PC-3 (cell line): ENCODE measurements around the gene PPP2CA. TPM values are rescaled to one million over a fixed set of nuclear protein-coding genes. Genes with fewer than 3 reads are reported as not detected.
"Not testable (repeated sequence)": the region's sequence is repeated elsewhere in the genome, so short reads cannot be mapped to it uniquely, and the experiment has no call there.

Source experiments
- ATAC-seq: fragments of 200-7000 bp; cut with Tn5 transposase; 2 replicates; pipeline ENCODE4 v1.9.1; 2020; ENCODE audit warnings: mild to moderate bottlenecking, moderate library complexity
- BruUV-seq: library from RNA; stranded (reverse); fragments of 400-500 nt; replicated peaks from 2 replicates; lab custom pipeline; 2021; lab: Mats Ljungman, UMichigan
- CTCF ChIA-PET: fragments of 300-600 bp; sonication (Branson Sonifier 250); formaldehyde crosslinking; loops from one replicate; lab custom pipeline; 2022; ENCODE audit warnings: antibody characterized with exemption; lab: Charles Lee
- POLR2A ChIA-PET: fragments of 300-600 bp; sonication (Branson Sonifier 250); formaldehyde crosslinking; loops from one replicate; lab custom pipeline; 2022; ENCODE audit warnings: antibody characterized with exemption; ENCODE audit not compliant: unreplicated experiment; lab: Charles Lee
- DNase-seq: peaks from one replicate; pipeline ENCODE4 v3.0.0-alpha.2; 2015
- H2AFZ ChIP-seq: fragments of 300-600 bp; sonication (generic); 2 replicates; pipeline ENCODE4 v1.6.0; 2016; ENCODE audit warnings: antibody characterized with exemption, low read length
- H3F3A ChIP-seq: fragments of 300-600 bp; sonication (generic); one replicate; pipeline ENCODE4 v1.6.0; 2017; ENCODE audit warnings: antibody characterized with exemption, low read length, control low read depth, mild to moderate bottlenecking; ENCODE audit not compliant: unreplicated experiment
- H3K27ac ChIP-seq: fragments of 300-600 bp; sonication (generic); 2 replicates; pipeline ENCODE4 v1.5.1; 2016; ENCODE audit warnings: mild to moderate bottlenecking, low read length
- H3K27me3 ChIP-seq: fragments of 300-600 bp; sonication (generic); 2 replicates; pipeline ENCODE4 v1.6.1; 2016; ENCODE audit warnings: low read length, mixed read lengths
- H3K36me3 ChIP-seq: fragments of 300-600 bp; sonication (generic); 2 replicates; pipeline ENCODE4 v1.6.1; 2016; ENCODE audit warnings: low read depth, mixed run types, low read length, mixed read lengths
- H3K4me1 ChIP-seq: fragments of 300-600 bp; sonication (generic); 2 replicates; pipeline ENCODE4 v1.5.1; 2016; ENCODE audit warnings: low read length; ENCODE audit not compliant: insufficient read depth
- H3K4me2 ChIP-seq: fragments of 300-600 bp; sonication (generic); 2 replicates; pipeline ENCODE4 v1.6.0; 2016; ENCODE audit warnings: low read length
- H3K4me3 ChIP-seq: fragments of 300-600 bp; sonication (generic); 2 replicates; pipeline ENCODE4 v1.5.1; 2016; ENCODE audit warnings: mild to moderate bottlenecking, low read length, mixed read lengths
- H3K79me2 ChIP-seq: fragments of 300-600 bp; sonication (generic); 2 replicates; pipeline ENCODE4 v1.6.1; 2017; ENCODE audit warnings: low read length, mixed read lengths
- H3K9ac ChIP-seq: fragments of 300-600 bp; sonication (generic); 2 replicates; pipeline ENCODE4 v1.6.0; 2016; ENCODE audit warnings: mild to moderate bottlenecking, low read length
- H3K9me2 ChIP-seq: fragments of 300-600 bp; sonication (generic); replicated peaks from 2 replicates; pipeline ENCODE4 v1.6.1; 2016; ENCODE audit warnings: mixed run types, low read length, mixed read lengths
- H3K9me3 ChIP-seq: fragments of 300-600 bp; sonication (generic); 2 replicates; pipeline ENCODE4 v1.6.1; 2016; ENCODE audit warnings: low read length, mixed read lengths
- H4K20me1 ChIP-seq: fragments of 300-600 bp; sonication (generic); 2 replicates; pipeline ENCODE4 v1.6.1; 2016; ENCODE audit warnings: low read length, mixed read lengths
- CTCF ChIP-seq: fragments of 300-600 bp; sonication (generic); conservative IDR thresholded peaks from 2 replicates; pipeline ENCODE4 v1.5.1; 2017; ENCODE audit warnings: antibody characterized with exemption, low read depth, mild to moderate bottlenecking, low read length
- EZH2 ChIP-seq: fragments of 300-600 bp; sonication (generic); IDR thresholded peaks from one replicate; pipeline ENCODE4 v1.6.1; 2017; ENCODE audit warnings: antibody characterized with exemption, mild to moderate bottlenecking, low read length; ENCODE audit not compliant: unreplicated experiment
- EZH2phosphoT487 ChIP-seq: fragments of 300-600 bp; sonication (generic); IDR thresholded peaks from 2 replicates; pipeline ENCODE4 v1.6.1; 2018; ENCODE audit warnings: mild to moderate bottlenecking, antibody characterized with exemption, low read length, borderline replicate concordance
- intact Hi-C: fragments of 100-400 bp; cut with micrococcal nuclease; formaldehyde crosslinking; loops from 2 replicates; pipeline ENCODE4 v1.9.0; 2023
- total RNA-seq: library from RNA; depleted of rRNA; stranded (reverse); fragments of >200 nt; gene quantifications from 2 replicates; pipeline ENCODE4 v1.2.3, GENCODE V29; 2014

The PPP2CA gene
- total RNA-seq, 1 experiment from 2014 or later, result 184 TPM

GRCh38 chr5:134258896-134259295 lies 33.0 kb upstream of the PPP2CA start:
- no peaks in the 10 kb centered on the region for H3K9me3 ChIP-seq
- H3K27ac ChIP-seq, result no peak overlapping the region
- no peaks in the 10 kb centered on the region for H3K9me2 ChIP-seq
- no TSS peak for BruUV-seq
- H4K20me1 ChIP-seq, result no peaks in the 10 kb centered on the region
- H3K4me2 ChIP-seq, result no peak overlapping the region
- H2AFZ ChIP-seq, result no peak overlapping the region
- H3K27me3 ChIP-seq, result no peaks in the 10 kb centered on the region
- H3K4me3 ChIP-seq, result no peak overlapping the region
- no peak overlapping the region for H3K9ac ChIP-seq
- CTCF ChIA-PET, result no interaction called here
- intact Hi-C loops, result no loop called here
- peaks cover 16% of the 10 kb centered on the region for H3K4me1 ChIP-seq
- no peaks in the 10 kb centered on the region for H3F3A ChIP-seq
- POLR2A ChIA-PET, result interaction anchor here (0.6 kb wide), 2 partner anchors 21 to 82 kb away, joined by 3 to 8 read pairs; no protein-coding TSS in a partner anchor
- ATAC-seq (no peak), DNase-seq (no peak)
- no peaks in the 10 kb centered on the region for H3K36me3 ChIP-seq
- no peaks in the 10 kb centered on the region for H3K79me2 ChIP-seq
- TF ChIP-seq EZH2 (no peak), CTCF (no peak), EZH2phosphoT487 (no peak)

- no TSS peak for BruUV-seq
- Histone ChIP-seq H2AFZ (no peak overlapping the region), H3K9me2 (no peaks in the 10 kb centered on the region), H3K79me2 (no peaks in the 10 kb centered on the region), H3K9ac (no peak overlapping the region), H3K27ac (no peak overlapping the region), H3K27me3 (no peaks in the 10 kb centered on the region), H3K36me3 (no peaks in the 10 kb centered on the region), H3K4me1 (peaks cover 32% of the 10 kb centered on the region), H4K20me1 (no peaks in the 10 kb centered on the region), H3K4me2 (no peak overlapping the region), H3K9me3 (no peaks in the 10 kb centered on the region), H3F3A (no peaks in the 10 kb centered on the region), H3K4me3 (no peak overlapping the region)
- TF ChIP-seq EZH2phosphoT487 (no peak), CTCF (no peak), EZH2 (no peak)
- ATAC-seq (no peak), DNase-seq (no peak)
- ChIA-PET CTCF (no interaction called here), POLR2A (no interaction called here)
- intact Hi-C loops, result no loop called here
Observed at GRCh38 chr5:134257176-134257575, 31.3 kb upstream of the PPP2CA start.

GRCh38 chr5:134255418-134256150 lies 29.7 kb upstream of the PPP2CA start:
- no peaks in the 10 kb centered on the region for H4K20me1 ChIP-seq
- intact Hi-C loops, result no loop called here
- DNase-seq (peak; percentile 51), ATAC-seq (peak; percentile 67)
- peak overlapping the region; percentile 15; the same call in 1 of the 2 replicates for H3K27ac ChIP-seq
- no peaks in the 10 kb centered on the region for H3K79me2 ChIP-seq
- no peaks in the 10 kb centered on the region for H3K9me3 ChIP-seq
- peak overlapping the region; percentile 23; the same call in 1 of the 2 replicates for H3K4me2 ChIP-seq
- POLR2A ChIA-PET, result interaction anchor here (0.6 kb wide), 2 partner anchors 269 to 1141 kb away, joined by 4 to 5 read pairs; no protein-coding TSS in a partner anchor
- H3K4me3 ChIP-seq, result no peak overlapping the region
- H3K9me2 ChIP-seq, result no peaks in the 10 kb centered on the region
- TF ChIP-seq EZH2 (no peak), EZH2phosphoT487 (no peak), CTCF (no peak)
- no peaks in the 10 kb centered on the region for H3K36me3 ChIP-seq
- no peak overlapping the region for H2AFZ ChIP-seq
- H3K9ac ChIP-seq, result no peak overlapping the region
- no TSS peak for BruUV-seq
- H3K4me1 ChIP-seq, result peaks cover 32% of the 10 kb centered on the region
- CTCF ChIA-PET, result no interaction called here
- no peaks in the 10 kb centered on the region for H3K27me3 ChIP-seq
- H3F3A ChIP-seq, result no peaks in the 10 kb centered on the region

GRCh38 chr5:134253368-134254153 lies 27.7 kb upstream of the PPP2CA start:
- ATAC-seq, H3K79me2 ChIP-seq, intact Hi-C loops, H3F3A ChIP-seq, H4K20me1 ChIP-seq, BruUV-seq, H3K9me2 ChIP-seq, H3K4me3 ChIP-seq, H3K9me3 ChIP-seq, H3K36me3 ChIP-seq, H2AFZ ChIP-seq, H3K9ac ChIP-seq, H3K27me3 ChIP-seq, CTCF ChIA-PET: not testable (repeated sequence)
- POLR2A ChIA-PET, result interaction anchor here (0.6 kb wide), 1 partner anchor 9 kb away, joined by 4 read pairs; no protein-coding TSS in a partner anchor
- peak; percentile 59 for DNase-seq
- Histone ChIP-seq H3K4me2 (peak overlapping the region; percentile 57; the same call in 1 of the 2 replicates), H3K4me1 (peaks cover 36% of the 10 kb centered on the region), H3K27ac (peak overlapping the region; percentile 16; the same call in 1 of the 2 replicates)
